Liver (tissue), 3 donors: Measurements from ENCODE around the gene MERTK.

ENCODE experiments used
- FOXA1 ChIP-seq: IDR thresholded peaks from 2 replicates; pipeline ENCODE4 v1.6.1; 2016; ENCODE audit warnings: antibody characterized with exemption
- GABPA ChIP-seq, 2 donors: IDR thresholded peaks in 1 of 2; conservative IDR thresholded peaks in 1 of 2; 2 replicates each; pipeline ENCODE4 v1.6.1; 2016; ENCODE audit warnings: antibody characterized with exemption in 2 of 2, mild to moderate bottlenecking in 1 of 2, moderate library complexity in 1 of 2
- JUND ChIP-seq, 2 donors: IDR thresholded peaks; 2 replicates each; pipeline ENCODE4 v1.6.1; 2016; ENCODE audit warnings: antibody characterized with exemption in 2 of 2
- NR2F2 ChIP-seq: IDR thresholded peaks from 2 replicates; pipeline ENCODE4 v1.6.1; 2016; ENCODE audit warnings: antibody characterized with exemption
- RAD21 ChIP-seq, 2 donors: IDR thresholded peaks; 2 replicates each; pipeline ENCODE4 v1.6.1; 2016; ENCODE audit warnings: antibody characterized with exemption in 2 of 2, mild to moderate bottlenecking in 2 of 2
- SP1 ChIP-seq: IDR thresholded peaks from 2 replicates; pipeline ENCODE4 v1.6.1; 2018; ENCODE audit warnings: antibody characterized with exemption, mild to moderate bottlenecking
- TF ChIP-seq, protein P1 (sequence below): fragments of 150-350 bp; IDR thresholded peaks from 2 replicates; pipeline ENCODE4 v1.5.1; 2017; ENCODE audit warnings: improper control_type of control experiment, low read depth, low read length; ENCODE audit not compliant: missing input control
- TF ChIP-seq, protein P2 (sequence below): IDR thresholded peaks from 2 replicates; pipeline ENCODE4 v1.6.1; 2016; ENCODE audit warnings: antibody characterized with exemption
- TF ChIP-seq, protein P3 (sequence below): IDR thresholded peaks from 2 replicates; pipeline ENCODE4 v1.6.1; 2016; ENCODE audit warnings: antibody characterized with exemption, mild to moderate bottlenecking
- TF ChIP-seq, protein P4 (sequence below): IDR thresholded peaks from 2 replicates; pipeline ENCODE4 v1.6.1; 2016; ENCODE audit warnings: antibody characterized with exemption
- donor health status: healthy.
- donor health status: healthy.

DNA sequence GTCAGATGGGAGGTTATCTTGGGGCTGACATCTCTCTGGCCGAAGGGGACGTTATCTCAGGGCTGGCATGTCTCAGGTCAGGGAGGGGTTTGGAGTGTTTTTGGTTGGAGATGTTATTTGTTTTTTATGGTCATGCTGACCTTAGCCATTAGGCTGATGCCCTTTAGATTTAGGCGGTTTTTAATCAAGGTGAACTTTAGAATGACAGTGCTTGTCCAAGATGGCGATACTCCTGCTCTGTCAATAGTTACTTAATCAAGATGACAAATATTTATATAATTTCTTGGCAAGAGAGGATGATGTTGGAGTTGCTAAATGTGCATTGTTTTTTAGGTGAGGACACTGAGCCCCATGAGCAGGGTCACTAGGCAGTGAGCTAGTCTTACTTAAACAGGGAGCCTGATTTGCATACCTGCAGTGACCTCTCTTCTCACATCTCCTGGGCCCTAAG, 34.5 kb downstream of the MERTK start:
- TF ChIP-seq, protein P1, sequence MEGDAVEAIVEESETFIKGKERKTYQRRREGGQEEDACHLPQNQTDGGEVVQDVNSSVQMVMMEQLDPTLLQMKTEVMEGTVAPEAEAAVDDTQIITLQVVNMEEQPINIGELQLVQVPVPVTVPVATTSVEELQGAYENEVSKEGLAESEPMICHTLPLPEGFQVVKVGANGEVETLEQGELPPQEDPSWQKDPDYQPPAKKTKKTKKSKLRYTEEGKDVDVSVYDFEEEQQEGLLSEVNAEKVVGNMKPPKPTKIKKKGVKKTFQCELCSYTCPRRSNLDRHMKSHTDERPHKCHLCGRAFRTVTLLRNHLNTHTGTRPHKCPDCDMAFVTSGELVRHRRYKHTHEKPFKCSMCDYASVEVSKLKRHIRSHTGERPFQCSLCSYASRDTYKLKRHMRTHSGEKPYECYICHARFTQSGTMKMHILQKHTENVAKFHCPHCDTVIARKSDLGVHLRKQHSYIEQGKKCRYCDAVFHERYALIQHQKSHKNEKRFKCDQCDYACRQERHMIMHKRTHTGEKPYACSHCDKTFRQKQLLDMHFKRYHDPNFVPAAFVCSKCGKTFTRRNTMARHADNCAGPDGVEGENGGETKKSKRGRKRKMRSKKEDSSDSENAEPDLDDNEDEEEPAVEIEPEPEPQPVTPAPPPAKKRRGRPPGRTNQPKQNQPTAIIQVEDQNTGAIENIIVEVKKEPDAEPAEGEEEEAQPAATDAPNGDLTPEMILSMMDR = no peak
- TF ChIP-seq NR2F2 (peak; percentile 61), RAD21 (IDR thresholded peaks at IDR 0.05) (peak; percentile 37 to 43), JUND (IDR thresholded peaks at IDR 0.05) (peak; percentile 67 to 92), GABPA (IDR thresholded peaks at IDR 0.05 in 1 of 2, conservative IDR thresholded peaks at IDR 0.05 in 1 of 2) (peak in 1 of 2 donors; percentile 29), FOXA1 (peak; percentile 89), SP1 (peak; percentile 79)
- TF ChIP-seq, protein P2, sequence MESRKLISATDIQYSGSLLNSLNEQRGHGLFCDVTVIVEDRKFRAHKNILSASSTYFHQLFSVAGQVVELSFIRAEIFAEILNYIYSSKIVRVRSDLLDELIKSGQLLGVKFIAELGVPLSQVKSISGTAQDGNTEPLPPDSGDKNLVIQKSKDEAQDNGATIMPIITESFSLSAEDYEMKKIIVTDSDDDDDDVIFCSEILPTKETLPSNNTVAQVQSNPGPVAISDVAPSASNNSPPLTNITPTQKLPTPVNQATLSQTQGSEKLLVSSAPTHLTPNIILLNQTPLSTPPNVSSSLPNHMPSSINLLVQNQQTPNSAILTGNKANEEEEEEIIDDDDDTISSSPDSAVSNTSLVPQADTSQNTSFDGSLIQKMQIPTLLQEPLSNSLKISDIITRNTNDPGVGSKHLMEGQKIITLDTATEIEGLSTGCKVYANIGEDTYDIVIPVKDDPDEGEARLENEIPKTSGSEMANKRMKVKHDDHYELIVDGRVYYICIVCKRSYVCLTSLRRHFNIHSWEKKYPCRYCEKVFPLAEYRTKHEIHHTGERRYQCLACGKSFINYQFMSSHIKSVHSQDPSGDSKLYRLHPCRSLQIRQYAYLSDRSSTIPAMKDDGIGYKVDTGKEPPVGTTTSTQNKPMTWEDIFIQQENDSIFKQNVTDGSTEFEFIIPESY = peak; percentile 91
- TF ChIP-seq, protein P3, sequence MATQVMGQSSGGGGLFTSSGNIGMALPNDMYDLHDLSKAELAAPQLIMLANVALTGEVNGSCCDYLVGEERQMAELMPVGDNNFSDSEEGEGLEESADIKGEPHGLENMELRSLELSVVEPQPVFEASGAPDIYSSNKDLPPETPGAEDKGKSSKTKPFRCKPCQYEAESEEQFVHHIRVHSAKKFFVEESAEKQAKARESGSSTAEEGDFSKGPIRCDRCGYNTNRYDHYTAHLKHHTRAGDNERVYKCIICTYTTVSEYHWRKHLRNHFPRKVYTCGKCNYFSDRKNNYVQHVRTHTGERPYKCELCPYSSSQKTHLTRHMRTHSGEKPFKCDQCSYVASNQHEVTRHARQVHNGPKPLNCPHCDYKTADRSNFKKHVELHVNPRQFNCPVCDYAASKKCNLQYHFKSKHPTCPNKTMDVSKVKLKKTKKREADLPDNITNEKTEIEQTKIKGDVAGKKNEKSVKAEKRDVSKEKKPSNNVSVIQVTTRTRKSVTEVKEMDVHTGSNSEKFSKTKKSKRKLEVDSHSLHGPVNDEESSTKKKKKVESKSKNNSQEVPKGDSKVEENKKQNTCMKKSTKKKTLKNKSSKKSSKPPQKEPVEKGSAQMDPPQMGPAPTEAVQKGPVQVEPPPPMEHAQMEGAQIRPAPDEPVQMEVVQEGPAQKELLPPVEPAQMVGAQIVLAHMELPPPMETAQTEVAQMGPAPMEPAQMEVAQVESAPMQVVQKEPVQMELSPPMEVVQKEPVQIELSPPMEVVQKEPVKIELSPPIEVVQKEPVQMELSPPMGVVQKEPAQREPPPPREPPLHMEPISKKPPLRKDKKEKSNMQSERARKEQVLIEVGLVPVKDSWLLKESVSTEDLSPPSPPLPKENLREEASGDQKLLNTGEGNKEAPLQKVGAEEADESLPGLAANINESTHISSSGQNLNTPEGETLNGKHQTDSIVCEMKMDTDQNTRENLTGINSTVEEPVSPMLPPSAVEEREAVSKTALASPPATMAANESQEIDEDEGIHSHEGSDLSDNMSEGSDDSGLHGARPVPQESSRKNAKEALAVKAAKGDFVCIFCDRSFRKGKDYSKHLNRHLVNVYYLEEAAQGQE = peak; percentile 87
- TF ChIP-seq, protein P4, sequence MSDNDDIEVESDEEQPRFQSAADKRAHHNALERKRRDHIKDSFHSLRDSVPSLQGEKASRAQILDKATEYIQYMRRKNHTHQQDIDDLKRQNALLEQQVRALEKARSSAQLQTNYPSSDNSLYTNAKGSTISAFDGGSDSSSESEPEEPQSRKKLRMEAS = peak; percentile 86
